ENCODE data around the gene CTNND2. TPM values are rescaled to one million over a fixed set of nuclear protein-coding genes. Genes with fewer than 3 reads are reported as not detected.

Gene CTNND2
- total RNA-seq, 1 donor from 2014 or later: 40.0 TPM

DNA sequence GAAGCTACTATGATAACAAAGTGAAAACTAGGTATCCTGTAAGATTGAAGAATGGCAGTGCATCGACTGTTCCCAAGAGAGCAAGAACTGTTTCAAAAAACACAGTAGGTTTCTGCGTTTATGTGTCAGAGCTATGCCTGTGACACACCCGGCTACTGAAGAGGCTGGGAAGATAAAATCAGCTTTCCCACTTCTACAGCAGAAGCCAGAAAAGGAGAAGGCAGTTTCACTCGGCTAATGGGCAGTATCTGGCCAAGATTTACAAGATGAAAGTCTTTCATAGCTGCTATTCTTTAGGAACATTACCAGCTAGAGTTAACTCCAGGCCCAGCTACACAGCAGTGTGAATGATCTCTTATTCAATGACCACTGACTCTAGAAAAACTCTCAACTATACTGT lies 195.2 kb downstream of the CTNND2 start:
- Mint-ChIP-seq H3K9me3 (no peaks in the 10 kb centered on the region), H3K27ac (ENCODE audit: unreplicated experiment) (no peak overlapping the region), H3K4me3 (no peak overlapping the region), H3K4me1 (peaks cover 9% of the 10 kb centered on the region), H3K36me3 (ENCODE audit: low read depth) (no peaks in the 10 kb centered on the region), H3K27me3 (ENCODE audit: low read depth) (no peaks in the 10 kb centered on the region)
- TF ChIP-seq, protein P1, sequence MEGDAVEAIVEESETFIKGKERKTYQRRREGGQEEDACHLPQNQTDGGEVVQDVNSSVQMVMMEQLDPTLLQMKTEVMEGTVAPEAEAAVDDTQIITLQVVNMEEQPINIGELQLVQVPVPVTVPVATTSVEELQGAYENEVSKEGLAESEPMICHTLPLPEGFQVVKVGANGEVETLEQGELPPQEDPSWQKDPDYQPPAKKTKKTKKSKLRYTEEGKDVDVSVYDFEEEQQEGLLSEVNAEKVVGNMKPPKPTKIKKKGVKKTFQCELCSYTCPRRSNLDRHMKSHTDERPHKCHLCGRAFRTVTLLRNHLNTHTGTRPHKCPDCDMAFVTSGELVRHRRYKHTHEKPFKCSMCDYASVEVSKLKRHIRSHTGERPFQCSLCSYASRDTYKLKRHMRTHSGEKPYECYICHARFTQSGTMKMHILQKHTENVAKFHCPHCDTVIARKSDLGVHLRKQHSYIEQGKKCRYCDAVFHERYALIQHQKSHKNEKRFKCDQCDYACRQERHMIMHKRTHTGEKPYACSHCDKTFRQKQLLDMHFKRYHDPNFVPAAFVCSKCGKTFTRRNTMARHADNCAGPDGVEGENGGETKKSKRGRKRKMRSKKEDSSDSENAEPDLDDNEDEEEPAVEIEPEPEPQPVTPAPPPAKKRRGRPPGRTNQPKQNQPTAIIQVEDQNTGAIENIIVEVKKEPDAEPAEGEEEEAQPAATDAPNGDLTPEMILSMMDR (conservative IDR thresholded peaks at IDR 0.05): no peak
- DNase-seq (ENCODE audit: low read depth, low spot score): no peak

DNA sequence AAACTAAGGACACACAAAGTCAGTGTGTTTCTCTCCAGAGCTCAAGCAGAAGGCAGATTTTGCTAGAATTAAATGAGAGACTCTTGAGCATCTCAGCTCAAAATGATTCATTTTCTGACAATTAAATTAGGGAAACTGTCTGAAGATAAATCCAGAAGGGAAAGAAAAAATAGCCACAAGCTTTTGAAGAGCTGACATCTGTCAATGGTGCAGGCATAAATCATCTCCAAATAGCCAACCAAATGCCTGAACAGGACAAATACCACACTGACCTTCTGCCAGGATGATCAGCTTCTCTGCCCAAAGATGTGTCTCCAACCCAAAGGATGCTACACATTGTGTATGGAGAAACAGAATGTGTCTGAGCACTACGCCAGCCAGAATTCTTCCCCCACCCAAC lies 199.3 kb downstream of the CTNND2 start:
- Mint-ChIP-seq H3K36me3 (ENCODE audit: low read depth) (no peaks in the 10 kb centered on the region), H3K27me3 (ENCODE audit: low read depth) (no peaks in the 10 kb centered on the region), H3K9me3 (no peaks in the 10 kb centered on the region), H3K27ac (ENCODE audit: unreplicated experiment) (no peak overlapping the region), H3K4me1 (peaks cover 9% of the 10 kb centered on the region), H3K4me3 (no peak overlapping the region)
- no peak for DNase-seq (ENCODE audit: low read depth, low spot score)
- TF ChIP-seq, protein P1 (conservative IDR thresholded peaks at IDR 0.05): no peak

DNA sequence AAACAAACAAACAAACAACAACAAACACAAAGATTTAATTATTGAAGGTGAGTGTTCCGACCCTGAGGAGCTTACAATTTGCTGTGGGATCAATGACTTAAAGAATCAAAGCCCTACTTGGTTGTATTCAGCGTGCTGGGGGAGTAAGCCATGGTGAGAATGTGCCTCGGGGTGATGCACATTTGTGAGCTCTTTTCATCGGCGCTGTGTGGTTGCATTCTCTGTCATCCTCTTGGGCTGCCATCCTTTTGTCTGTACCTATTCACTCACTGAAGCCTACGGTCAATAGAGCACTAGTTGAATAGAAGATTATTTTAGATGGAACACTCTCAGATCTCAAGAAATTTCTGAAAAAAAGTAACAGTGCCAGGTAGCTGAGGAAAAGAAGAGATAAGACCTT lies 203.9 kb downstream of the CTNND2 start:
- H3K36me3 Mint-ChIP-seq (ENCODE audit: low read depth): no peaks in the 10 kb centered on the region
- no peak overlapping the region for H3K4me3 Mint-ChIP-seq
- DNase-seq (ENCODE audit: low read depth, low spot score): peak; percentile 11
- peaks cover 18% of the 10 kb centered on the region for H3K4me1 Mint-ChIP-seq
- H3K9me3 Mint-ChIP-seq: no peaks in the 10 kb centered on the region
- peak overlapping the region; percentile 77 for H3K27ac Mint-ChIP-seq (ENCODE audit: unreplicated experiment)
- no peaks in the 10 kb centered on the region for H3K27me3 Mint-ChIP-seq (ENCODE audit: low read depth)
- TF ChIP-seq, protein P1 (conservative IDR thresholded peaks at IDR 0.05): no peak

DNA sequence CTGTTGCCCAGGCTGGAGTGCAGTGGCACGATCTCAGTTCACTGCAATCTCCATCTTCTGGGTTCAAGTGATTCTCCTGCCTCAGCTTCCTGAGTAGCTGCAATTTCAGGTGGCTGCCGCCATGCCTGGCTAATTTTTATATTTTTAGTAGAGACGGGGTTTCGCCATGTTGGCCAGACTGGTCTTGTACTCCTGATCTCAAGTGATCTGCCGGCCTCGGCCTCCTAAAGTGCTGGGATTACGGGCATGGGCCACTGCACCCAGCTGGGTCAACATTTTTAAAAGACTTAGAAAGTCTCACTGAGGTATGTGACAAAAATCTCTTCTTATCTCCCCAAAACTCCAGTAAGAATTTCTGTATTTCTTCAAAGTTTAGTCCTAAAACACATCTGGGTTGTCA lies 211.6 kb downstream of the CTNND2 start:
- Mint-ChIP-seq H3K9me3 (no peaks in the 10 kb centered on the region), H3K4me1 (no peaks in the 10 kb centered on the region), H3K4me3 (no peak overlapping the region), H3K27ac (ENCODE audit: unreplicated experiment) (no peak overlapping the region), H3K36me3 (ENCODE audit: low read depth) (peaks cover 2% of the 10 kb centered on the region), H3K27me3 (ENCODE audit: low read depth) (no peaks in the 10 kb centered on the region)
- TF ChIP-seq, protein P1 (conservative IDR thresholded peaks at IDR 0.05): no peak
- no peak for DNase-seq (ENCODE audit: low read depth, low spot score)

DNA sequence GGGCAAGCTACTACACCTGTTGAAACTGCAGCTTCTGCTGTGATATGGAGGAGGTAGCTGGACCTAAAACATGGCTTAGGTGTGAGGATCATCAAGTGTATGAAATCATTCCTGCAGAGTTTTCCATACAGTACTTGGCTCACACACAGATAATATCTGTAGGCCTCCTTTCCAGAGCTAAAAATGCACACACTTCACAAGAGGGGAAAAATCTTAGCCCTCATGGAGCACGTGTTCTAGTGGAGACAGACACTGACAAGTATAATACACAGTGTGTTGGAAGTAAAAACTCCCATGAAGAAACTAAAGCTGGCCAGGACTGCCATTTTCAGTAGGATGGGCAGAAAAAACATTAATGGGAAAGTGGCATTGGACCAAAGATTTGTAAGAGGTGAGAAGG lies 216.7 kb downstream of the CTNND2 start:
- no peak for DNase-seq (ENCODE audit: low read depth, low spot score)
- H3K27me3 Mint-ChIP-seq (ENCODE audit: low read depth): no peaks in the 10 kb centered on the region
- H3K4me3 Mint-ChIP-seq: no peak overlapping the region
- TF ChIP-seq, protein P1 (conservative IDR thresholded peaks at IDR 0.05): no peak
- H3K36me3 Mint-ChIP-seq (ENCODE audit: low read depth): peaks cover 2% of the 10 kb centered on the region
- H3K27ac Mint-ChIP-seq (ENCODE audit: unreplicated experiment): no peak overlapping the region
- H3K4me1 Mint-ChIP-seq: no peaks in the 10 kb centered on the region
- no peaks in the 10 kb centered on the region for H3K9me3 Mint-ChIP-seq

DNA sequence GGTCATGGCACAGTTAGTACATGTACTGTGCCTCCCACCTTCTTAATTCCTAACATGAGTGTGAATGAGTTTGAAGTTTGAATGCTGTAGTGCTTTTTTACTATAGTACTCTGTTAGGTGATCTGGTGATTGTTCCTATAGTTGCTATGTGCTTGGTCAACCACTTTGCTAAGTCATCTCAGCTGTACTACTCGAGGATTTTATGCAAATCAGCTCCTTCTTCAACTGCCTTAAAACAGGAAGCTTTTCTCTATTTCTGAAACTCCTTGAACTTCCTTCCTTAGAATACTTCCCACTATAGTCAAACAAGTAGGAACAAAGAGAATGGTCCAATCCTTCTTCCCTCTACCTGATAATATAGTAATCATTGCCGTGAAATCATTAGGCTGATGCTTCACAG lies 219.6 kb downstream of the CTNND2 start:
- Mint-ChIP-seq H3K27me3 (ENCODE audit: low read depth) (no peaks in the 10 kb centered on the region), H3K36me3 (ENCODE audit: low read depth) (peaks cover 3% of the 10 kb centered on the region), H3K27ac (ENCODE audit: unreplicated experiment) (no peak overlapping the region), H3K4me3 (no peak overlapping the region), H3K9me3 (no peaks in the 10 kb centered on the region), H3K4me1 (peaks cover 10% of the 10 kb centered on the region)
- DNase-seq (ENCODE audit: low read depth, low spot score): no peak
- TF ChIP-seq, protein P1 (conservative IDR thresholded peaks at IDR 0.05): no peak
